ENCODE measurements around the gene KIAA1671. TPM values are rescaled to one million over a fixed set of nuclear protein-coding genes. Genes with fewer than 3 reads are reported as not detected.
A peak's percentile ranks its signal among the peaks of the same experiment; 100 is the strongest.

KIAA1671 gene
- polyA plus RNA-seq, 4 donors, result 7.0 to 24.3 (median 14.7) TPM

DNA sequence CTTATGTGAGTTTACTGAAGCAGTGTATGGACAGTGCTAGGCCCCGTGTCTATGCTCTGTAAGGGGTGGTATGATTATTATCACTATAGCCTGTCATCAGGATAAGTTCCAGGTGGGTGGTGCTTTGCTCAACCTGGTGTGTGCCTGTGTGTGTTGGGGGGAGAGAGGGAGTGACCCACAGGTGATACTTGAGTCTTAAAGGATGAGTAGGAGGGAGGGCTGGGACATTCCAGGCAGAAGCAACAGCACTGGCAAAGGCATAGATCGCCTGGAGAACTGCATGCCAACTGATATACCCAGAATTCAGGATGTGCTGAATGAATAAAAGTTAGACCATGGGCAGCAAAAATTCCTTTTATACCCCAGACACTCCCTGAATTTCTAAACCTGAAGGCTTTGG is 4.5 kb downstream of the KIAA1671 start:
- WGBS, 3 donors, result 63 to 74% (median 70%) methylated on average over 2 of the region's 2 CpGs
- FAIRE-seq (no peak), DNase-seq (no peak)
- H3K27ac ChIP-seq (ENCODE audit: low read depth in 1 of 3, low read length in 2 of 3), result peak overlapping the region in 1 of 3 donors; percentile 42
- H3K9me3 ChIP-seq (ENCODE audit: control insufficient read depth in 2 of 2, insufficient read depth in 1 of 2, low read depth in 1 of 2, low read length in 1 of 2), result peaks cover 0 to 2% of the 10 kb centered on the region in 2 donors
- peaks cover 0 to 19% (median 0%) of the 10 kb centered on the region in 3 donors for H3K4me1 ChIP-seq (ENCODE audit: control insufficient read depth in 3 of 3, insufficient read depth in 2 of 3, low read depth in 1 of 3, low read length in 2 of 3)
- no peak overlapping the region for H3K4me3 ChIP-seq (ENCODE audit: low read depth in 1 of 3, low read length in 3 of 3)
- H3K36me3 ChIP-seq (ENCODE audit: control insufficient read depth in 3 of 3, insufficient read depth in 2 of 3, low read depth in 1 of 3, low read length in 3 of 3), result peaks cover 0 to 9% (median 0%) of the 10 kb centered on the region in 3 donors
- peaks cover 0 to 5% (median 0%) of the 10 kb centered on the region in 3 donors for H3K27me3 ChIP-seq (ENCODE audit: control insufficient read depth in 3 of 3, insufficient read depth in 3 of 3, low read length in 3 of 3)

GRCh38 chr22:24961217-24961844 is 8.8 kb downstream of the KIAA1671 start:
- no peak for DNase-seq
- H3K9me3 ChIP-seq (ENCODE audit: control insufficient read depth in 2 of 2, insufficient read depth in 1 of 2, low read depth in 1 of 2, low read length in 1 of 2), result peaks cover 0 to 2% of the 10 kb centered on the region in 2 donors
- H3K27me3 ChIP-seq (ENCODE audit: control insufficient read depth in 3 of 3, insufficient read depth in 3 of 3, low read length in 3 of 3), result no peaks in the 10 kb centered on the region
- no peak overlapping the region for H3K4me3 ChIP-seq (ENCODE audit: low read depth in 1 of 3, low read length in 3 of 3)
- 88 to 93% (median 89%) methylated on average over 11 of the region's 11 CpGs for WGBS, 3 donors
- H3K4me1 ChIP-seq (ENCODE audit: control insufficient read depth in 3 of 3, insufficient read depth in 2 of 3, low read depth in 1 of 3, low read length in 2 of 3), result peaks cover 0 to 7% (median 0%) of the 10 kb centered on the region in 3 donors
- peaks cover 0 to 28% (median 0%) of the 10 kb centered on the region in 3 donors for H3K36me3 ChIP-seq (ENCODE audit: control insufficient read depth in 3 of 3, insufficient read depth in 2 of 3, low read depth in 1 of 3, low read length in 3 of 3)
- no peak for FAIRE-seq
- H3K27ac ChIP-seq (ENCODE audit: low read depth in 1 of 3, low read length in 2 of 3), result no peak overlapping the region

DNA sequence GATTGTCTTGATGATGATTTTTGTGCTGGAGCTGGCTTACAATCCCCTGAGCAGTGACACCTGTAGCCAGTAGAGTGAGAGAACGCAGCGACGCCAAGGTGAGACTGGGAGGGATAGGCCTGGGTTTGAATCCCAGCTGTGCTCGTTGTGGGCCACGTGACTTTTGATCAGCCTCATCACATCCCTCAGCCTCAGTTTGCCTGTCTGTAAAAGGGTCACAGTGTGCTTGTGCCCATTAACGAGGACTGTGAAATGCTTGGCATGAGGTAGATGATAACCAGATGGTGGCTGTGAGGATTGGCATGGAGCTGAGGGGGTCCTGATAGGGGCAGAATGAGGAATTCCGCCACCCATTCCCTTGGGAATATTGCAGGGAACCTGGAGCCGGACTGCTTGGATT is 9.6 kb downstream of the KIAA1671 start:
- peaks cover 0 to 27% (median 0%) of the 10 kb centered on the region in 3 donors for H3K36me3 ChIP-seq (ENCODE audit: control insufficient read depth in 3 of 3, insufficient read depth in 2 of 3, low read depth in 1 of 3, low read length in 3 of 3)
- FAIRE-seq (no peak), DNase-seq (no peak)
- H3K27me3 ChIP-seq (ENCODE audit: control insufficient read depth in 3 of 3, insufficient read depth in 3 of 3, low read length in 3 of 3), result no peaks in the 10 kb centered on the region
- H3K4me1 ChIP-seq (ENCODE audit: control insufficient read depth in 3 of 3, insufficient read depth in 2 of 3, low read depth in 1 of 3, low read length in 2 of 3), result peaks cover 3 to 14% (median 4%) of the 10 kb centered on the region in 3 donors
- peaks cover 0 to 2% of the 10 kb centered on the region in 2 donors for H3K9me3 ChIP-seq (ENCODE audit: control insufficient read depth in 2 of 2, insufficient read depth in 1 of 2, low read depth in 1 of 2, low read length in 1 of 2)
- H3K27ac ChIP-seq (ENCODE audit: low read depth in 1 of 3, low read length in 2 of 3), result no peak overlapping the region
- whole genome bisulfite sequencing, 3 donors, result 87 to 93% (median 89%) methylated on average over 8 of the region's 8 CpGs
- no peak overlapping the region for H3K4me3 ChIP-seq (ENCODE audit: low read depth in 1 of 3, low read length in 3 of 3)

- no peak for DNase-seq
- FAIRE-seq, result no peak
- 87 to 90% (median 87%) methylated on average over 11 of the region's 11 CpGs for WGBS, 3 donors
- Histone ChIP-seq H3K27me3 (ENCODE audit: control insufficient read depth in 3 of 3, insufficient read depth in 3 of 3, low read length in 3 of 3) (no peaks in the 10 kb centered on the region), H3K9me3 (ENCODE audit: control insufficient read depth in 2 of 2, insufficient read depth in 1 of 2, low read depth in 1 of 2, low read length in 1 of 2) (peaks cover 0 to 2% of the 10 kb centered on the region in 2 donors), H3K27ac (ENCODE audit: low read depth in 1 of 3, low read length in 2 of 3) (peak overlapping the region in 1 of 3 donors; percentile 24), H3K4me1 (ENCODE audit: control insufficient read depth in 3 of 3, insufficient read depth in 2 of 3, low read depth in 1 of 3, low read length in 2 of 3) (peaks cover 7 to 18% (median 8%) of the 10 kb centered on the region in 3 donors), H3K36me3 (ENCODE audit: control insufficient read depth in 3 of 3, insufficient read depth in 2 of 3, low read depth in 1 of 3, low read length in 3 of 3) (peaks cover 0 to 27% (median 0%) of the 10 kb centered on the region in 3 donors), H3K4me3 (ENCODE audit: low read depth in 1 of 3, low read length in 3 of 3) (no peak overlapping the region)
Measured at GRCh38 chr22:24962835-24963234, 10.3 kb downstream of the KIAA1671 start.

DNA sequence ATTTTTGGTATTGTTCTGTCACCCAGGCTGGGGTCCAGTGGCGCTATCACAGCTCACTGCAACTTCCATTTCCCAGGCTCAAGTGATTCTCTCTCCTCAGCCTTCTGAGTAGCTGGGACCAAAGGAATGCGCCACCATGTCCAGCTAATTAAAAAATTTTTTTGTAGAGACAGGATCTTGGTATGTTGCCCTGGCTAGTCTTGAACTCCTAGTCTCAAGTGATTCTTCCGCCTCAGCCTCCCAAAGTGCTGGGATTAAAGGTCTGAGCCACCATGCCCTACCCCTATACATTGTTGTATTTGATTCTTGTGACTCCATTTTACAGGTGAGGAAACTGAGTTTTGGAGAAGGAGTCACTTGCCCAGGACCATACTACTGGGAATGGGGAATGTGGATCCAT is 11.9 kb downstream of the KIAA1671 start:
- H3K4me1 ChIP-seq (ENCODE audit: control insufficient read depth in 3 of 3, insufficient read depth in 2 of 3, low read depth in 1 of 3, low read length in 2 of 3), result peaks cover 8 to 26% (median 9%) of the 10 kb centered on the region in 3 donors

GRCh38 chr22:24965822-24966626 is 13.5 kb downstream of the KIAA1671 start:
- Histone ChIP-seq H3K9me3 (ENCODE audit: control insufficient read depth in 2 of 2, insufficient read depth in 1 of 2, low read depth in 1 of 2, low read length in 1 of 2) (peaks cover 0 to 2% of the 10 kb centered on the region in 2 donors), H3K27ac (ENCODE audit: low read depth in 1 of 3, low read length in 2 of 3) (peak overlapping the region; percentile 53 to 87 (median 85)), H3K4me1 (ENCODE audit: control insufficient read depth in 3 of 3, insufficient read depth in 2 of 3, low read depth in 1 of 3, low read length in 2 of 3) (peaks cover 10 to 41% (median 14%) of the 10 kb centered on the region in 3 donors), H3K27me3 (ENCODE audit: control insufficient read depth in 3 of 3, insufficient read depth in 3 of 3, low read length in 3 of 3) (no peaks in the 10 kb centered on the region), H3K4me3 (ENCODE audit: low read depth in 1 of 3, low read length in 3 of 3) (peak overlapping the region in 1 of 3 donors; percentile 23), H3K36me3 (ENCODE audit: control insufficient read depth in 3 of 3, insufficient read depth in 2 of 3, low read depth in 1 of 3, low read length in 3 of 3) (peaks cover 0 to 43% (median 0%) of the 10 kb centered on the region in 3 donors)
- DNase-seq (peak; percentile 89 to 98), FAIRE-seq (no peak)
- 17 to 56% (median 30%) methylated on average over 9 of the region's 9 CpGs for WGBS, 3 donors

More for the DNA sequence above, 11.9 kb downstream of the KIAA1671 start:
- 91 to 97% (median 92%) methylated on average over 3 of the region's 3 CpGs for WGBS, 3 donors
- no peaks in the 10 kb centered on the region for H3K27me3 ChIP-seq (ENCODE audit: control insufficient read depth in 3 of 3, insufficient read depth in 3 of 3, low read length in 3 of 3)
- peaks cover 0 to 38% (median 0%) of the 10 kb centered on the region in 3 donors for H3K36me3 ChIP-seq (ENCODE audit: control insufficient read depth in 3 of 3, insufficient read depth in 2 of 3, low read depth in 1 of 3, low read length in 3 of 3)
- DNase-seq, result no peak
- H3K27ac ChIP-seq (ENCODE audit: low read depth in 1 of 3, low read length in 2 of 3), result no peak overlapping the region
- FAIRE-seq, result no peak
- H3K4me3 ChIP-seq (ENCODE audit: low read depth in 1 of 3, low read length in 3 of 3), result no peak overlapping the region
- H3K9me3 ChIP-seq (ENCODE audit: control insufficient read depth in 2 of 2, insufficient read depth in 1 of 2, low read depth in 1 of 2, low read length in 1 of 2), result peaks cover 0 to 2% of the 10 kb centered on the region in 2 donors

DNA sequence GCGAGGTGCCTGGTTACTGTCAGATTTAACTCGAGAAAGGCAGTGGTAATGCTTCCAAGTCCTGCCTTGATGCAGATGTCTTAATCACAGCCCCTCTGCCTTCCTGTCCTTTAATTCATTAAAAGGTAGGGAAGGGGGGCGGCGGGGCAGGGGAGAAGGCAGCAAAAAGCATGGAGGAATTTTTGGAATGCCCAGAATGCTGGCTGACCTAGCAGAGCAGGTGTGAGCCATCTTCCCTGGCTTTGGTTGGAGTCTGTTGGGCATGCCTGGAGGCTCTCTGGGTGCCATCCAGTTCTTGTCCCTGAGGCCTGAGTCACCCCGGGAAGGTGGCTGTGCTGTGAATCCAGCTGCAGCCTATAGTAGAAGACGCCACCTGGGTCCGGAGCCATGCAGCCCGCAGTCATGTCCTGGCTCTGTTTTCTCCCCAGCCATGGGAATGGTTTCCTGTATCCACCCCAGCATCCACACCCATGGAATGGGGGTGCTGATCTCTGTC is 15.6 kb downstream of the KIAA1671 start:
- DNase-seq, result no peak

DNA sequence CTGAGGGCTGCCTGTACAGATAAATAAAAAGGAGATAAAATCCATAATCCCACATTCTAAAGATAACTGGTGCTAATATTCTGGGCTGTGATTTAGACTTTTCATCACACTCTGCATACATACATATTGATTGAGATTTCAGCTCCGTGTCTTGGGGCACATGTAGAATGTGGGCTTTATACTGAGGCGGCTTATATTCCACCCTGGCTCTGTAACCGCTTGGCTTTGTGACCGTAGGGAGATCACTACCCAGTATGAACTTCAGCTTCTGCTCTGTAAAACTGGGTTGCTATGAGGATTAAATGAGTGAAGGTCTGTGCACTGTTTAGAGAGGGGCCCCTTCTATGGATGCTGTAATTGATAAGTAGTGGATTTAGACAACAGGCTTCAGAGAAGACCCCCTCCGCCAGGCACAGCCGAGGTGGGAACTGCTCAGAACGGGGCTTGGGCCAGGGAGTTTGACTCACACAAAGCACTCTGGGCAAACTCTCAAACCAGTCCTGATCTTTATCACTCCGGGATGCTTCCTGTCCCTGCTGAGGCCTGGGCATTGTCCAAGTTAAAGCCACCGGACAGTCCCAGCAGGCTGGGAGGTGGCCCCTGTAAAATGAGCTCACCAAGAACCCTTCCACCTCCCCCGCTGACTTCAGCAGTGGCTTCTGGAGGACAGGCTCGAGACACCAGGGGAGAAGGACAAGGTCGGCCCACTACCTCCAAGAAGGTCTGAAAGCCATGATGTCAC is 17.2 kb downstream of the KIAA1671 start:
- FAIRE-seq (no peak), DNase-seq (peak; percentile 24 to 50)
- no peak overlapping the region for H3K4me3 ChIP-seq (ENCODE audit: low read depth in 1 of 3, low read length in 3 of 3)
- peak overlapping the region; percentile 39 to 69 (median 64) for H3K27ac ChIP-seq (ENCODE audit: low read depth in 1 of 3, low read length in 2 of 3)
- peaks cover 0 to 27% (median 0%) of the 10 kb centered on the region in 3 donors for H3K36me3 ChIP-seq (ENCODE audit: control insufficient read depth in 3 of 3, insufficient read depth in 2 of 3, low read depth in 1 of 3, low read length in 3 of 3)
- peaks cover 14 to 70% (median 20%) of the 10 kb centered on the region in 3 donors for H3K4me1 ChIP-seq (ENCODE audit: control insufficient read depth in 3 of 3, insufficient read depth in 2 of 3, low read depth in 1 of 3, low read length in 2 of 3)
- H3K27me3 ChIP-seq (ENCODE audit: control insufficient read depth in 3 of 3, insufficient read depth in 3 of 3, low read length in 3 of 3), result no peaks in the 10 kb centered on the region
- H3K9me3 ChIP-seq (ENCODE audit: control insufficient read depth in 2 of 2, insufficient read depth in 1 of 2, low read depth in 1 of 2, low read length in 1 of 2), result no peaks in the 10 kb centered on the region
- 57 to 59% (median 58%) methylated on average over 12 of the region's 12 CpGs for WGBS, 3 donors

More for the DNA sequence above, 15.6 kb downstream of the KIAA1671 start:
- Histone ChIP-seq H3K36me3 (ENCODE audit: control insufficient read depth in 3 of 3, insufficient read depth in 2 of 3, low read depth in 1 of 3, low read length in 3 of 3) (peaks cover 0 to 32% (median 0%) of the 10 kb centered on the region in 3 donors), H3K4me3 (ENCODE audit: low read depth in 1 of 3, low read length in 3 of 3) (no peak overlapping the region), H3K27ac (ENCODE audit: low read depth in 1 of 3, low read length in 2 of 3) (no peak overlapping the region), H3K4me1 (ENCODE audit: control insufficient read depth in 3 of 3, insufficient read depth in 2 of 3, low read depth in 1 of 3, low read length in 2 of 3) (peaks cover 14 to 57% (median 20%) of the 10 kb centered on the region in 3 donors), H3K27me3 (ENCODE audit: control insufficient read depth in 3 of 3, insufficient read depth in 3 of 3, low read length in 3 of 3) (no peaks in the 10 kb centered on the region), H3K9me3 (ENCODE audit: control insufficient read depth in 2 of 2, insufficient read depth in 1 of 2, low read depth in 1 of 2, low read length in 1 of 2) (no peaks in the 10 kb centered on the region)
- 76 to 81% (median 81%) methylated on average over 8 of the region's 8 CpGs for WGBS, 3 donors
- FAIRE-seq, result no peak

Data from small intestine (tissue), 7 donors.